ENCODE data around the gene EID3. TPM values are rescaled to one million over a fixed set of nuclear protein-coding genes. Genes with fewer than 3 reads are reported as not detected.

The EID3 gene
- total RNA-seq, 1 experiment from 2014 or later: 1.4 TPM

DNA sequence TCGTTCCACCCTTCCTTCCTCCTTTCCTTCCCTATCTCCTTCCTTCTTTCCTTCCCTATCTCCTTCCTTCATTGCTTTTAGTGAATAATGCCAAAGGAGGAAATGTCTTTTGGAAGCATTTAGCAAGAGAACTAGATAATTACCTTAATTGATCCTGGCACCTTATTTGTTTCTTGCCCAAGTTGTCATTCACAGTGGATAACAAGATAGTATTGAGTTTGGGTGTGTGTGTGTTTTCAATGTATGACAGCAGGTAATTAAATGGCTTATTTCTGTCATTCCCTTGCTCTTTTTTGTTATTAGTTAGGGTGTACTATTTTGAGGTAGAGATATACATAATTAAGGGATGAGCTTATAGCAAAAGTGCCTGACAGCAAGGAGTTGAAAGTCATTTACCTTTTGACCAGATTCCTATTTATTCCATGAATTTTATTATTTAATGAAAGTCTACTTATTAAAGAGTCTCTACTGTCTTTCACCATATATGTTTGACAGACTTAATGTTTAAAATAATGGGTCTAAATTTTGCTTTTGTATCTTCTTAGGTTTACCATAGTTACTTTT, 30.2 kb downstream of the EID3 start:
- no peaks in the 10 kb centered on the region for H3K79me1 ChIP-seq (ENCODE audit: insufficient read depth, low read depth, low read length, poor library complexity, severe bottlenecking)
- H3K4me2 ChIP-seq (ENCODE audit: insufficient read depth, insufficient read length, low read length): no peak overlapping the region
- H4K91ac ChIP-seq (ENCODE audit: insufficient read length, low read depth, low read length): no peak overlapping the region
- H3K18ac ChIP-seq (ENCODE audit: insufficient read length, low read depth, low read length): no peak overlapping the region
- H3K27me3 ChIP-seq (ENCODE audit: insufficient read depth, low read length): no peaks in the 10 kb centered on the region
- no peak overlapping the region for H2BK12ac ChIP-seq (ENCODE audit: insufficient read length, low read depth, low read length)
- H2BK5ac ChIP-seq (ENCODE audit: insufficient read length, low read length): no peak overlapping the region
- Mint-ChIP-seq H3K27ac (no peak overlapping the region), H3K9me3 (no peaks in the 10 kb centered on the region), H3K36me3 (ENCODE audit: insufficient read depth in 1 of 3, low read depth in 3 of 3) (peaks cover 12 to 42% (median 41%) of the 10 kb centered on the region in 3 experiments; a peak in 6 of 7 replicates), H3K27me3 (ENCODE audit: low read depth) (no peaks in the 10 kb centered on the region), H3K4me3 (no peak overlapping the region), H3K4me1 (no peaks in the 10 kb centered on the region)
- H3K56ac ChIP-seq (ENCODE audit: insufficient read length, low read depth, low read length): no peak overlapping the region
- no peak overlapping the region for H4K8ac ChIP-seq (replicated peaks; ENCODE audit: insufficient read length, low read depth, low read length)
- H2BK15ac ChIP-seq (ENCODE audit: low read depth, low read length): no peak overlapping the region
- no peak overlapping the region for H3K4ac ChIP-seq (ENCODE audit: low read depth, low read length)
- no peak overlapping the region for H2AK5ac ChIP-seq (ENCODE audit: insufficient read length, low read length)
- no peak overlapping the region for H3K23ac ChIP-seq (ENCODE audit: insufficient read length, low read depth, low read length)
- H3K27ac ChIP-seq (ENCODE audit: insufficient read length, low read depth, low read length): no peak overlapping the region
- TF ChIP-seq, protein P1, sequence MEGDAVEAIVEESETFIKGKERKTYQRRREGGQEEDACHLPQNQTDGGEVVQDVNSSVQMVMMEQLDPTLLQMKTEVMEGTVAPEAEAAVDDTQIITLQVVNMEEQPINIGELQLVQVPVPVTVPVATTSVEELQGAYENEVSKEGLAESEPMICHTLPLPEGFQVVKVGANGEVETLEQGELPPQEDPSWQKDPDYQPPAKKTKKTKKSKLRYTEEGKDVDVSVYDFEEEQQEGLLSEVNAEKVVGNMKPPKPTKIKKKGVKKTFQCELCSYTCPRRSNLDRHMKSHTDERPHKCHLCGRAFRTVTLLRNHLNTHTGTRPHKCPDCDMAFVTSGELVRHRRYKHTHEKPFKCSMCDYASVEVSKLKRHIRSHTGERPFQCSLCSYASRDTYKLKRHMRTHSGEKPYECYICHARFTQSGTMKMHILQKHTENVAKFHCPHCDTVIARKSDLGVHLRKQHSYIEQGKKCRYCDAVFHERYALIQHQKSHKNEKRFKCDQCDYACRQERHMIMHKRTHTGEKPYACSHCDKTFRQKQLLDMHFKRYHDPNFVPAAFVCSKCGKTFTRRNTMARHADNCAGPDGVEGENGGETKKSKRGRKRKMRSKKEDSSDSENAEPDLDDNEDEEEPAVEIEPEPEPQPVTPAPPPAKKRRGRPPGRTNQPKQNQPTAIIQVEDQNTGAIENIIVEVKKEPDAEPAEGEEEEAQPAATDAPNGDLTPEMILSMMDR (conservative IDR thresholded peaks at IDR 0.05): no peak
- H3K79me2 ChIP-seq (ENCODE audit: insufficient read depth, low read length): no peaks in the 10 kb centered on the region
- no peak overlapping the region for H2AFZ ChIP-seq (ENCODE audit: low read length)
- H2BK20ac ChIP-seq (ENCODE audit: low read depth, low read length, poor library complexity, severe bottlenecking): no peak overlapping the region
- H3K9ac ChIP-seq (ENCODE audit: extremely low read depth, insufficient read length, low read length): no peak overlapping the region
- no peak for DNase-seq
- no CpG with 5 or more reads among the region's 1 CpG for WGBS (ENCODE audit: extremely low coverage, insufficient read length, low lambda C conversion rate)
- H3K9me3 ChIP-seq (ENCODE audit: control insufficient read depth, low read depth, low read length): no peaks in the 10 kb centered on the region
- H4K20me1 ChIP-seq (ENCODE audit: control insufficient read depth, insufficient read depth, insufficient read length): no peaks in the 10 kb centered on the region
- H3T11ph ChIP-seq (ENCODE audit: low read length): no peak overlapping the region
- H3K4me1 ChIP-seq (ENCODE audit: insufficient read depth, low read length): no peaks in the 10 kb centered on the region
- no peak overlapping the region for H4K5ac ChIP-seq (ENCODE audit: insufficient read length, low read depth, low read length)
- no peak overlapping the region for H3K14ac ChIP-seq (ENCODE audit: insufficient read depth, low read length)
- no peaks in the 10 kb centered on the region for H3K23me2 ChIP-seq (ENCODE audit: insufficient read length, low read depth, low read length, poor library complexity, severe bottlenecking)
- no peak overlapping the region for H2BK120ac ChIP-seq (ENCODE audit: low read depth, low read length, poor library complexity, severe bottlenecking)

All from H9 (cell line).